ENCODE results near the gene RLN2. TPM values are rescaled to one million over a fixed set of nuclear protein-coding genes. Genes with fewer than 3 reads are reported as not detected.

Gene RLN2
- total RNA-seq, 6 experiments from 2014 or later = not detected

GRCh38 chr9:5315187-5315923 is 10.8 kb upstream of the RLN2 start:
- Histone ChIP-seq H3K27me3 (no peaks in the 10 kb centered on the region), H3K4me3 (no peak overlapping the region), H3K9me3 (no peaks in the 10 kb centered on the region), H3K4me1 (no peaks in the 10 kb centered on the region), H3K27ac (no peak overlapping the region), H3K36me3 (no peaks in the 10 kb centered on the region)
- ATAC-seq (no peak), DNase-seq (no peak)
- intact Hi-C loops (cut with DNase I) = no loop called here
- 57% methylated on average over 4 of the region's 4 CpGs for WGBS (ENCODE audit: insufficient coverage, low coverage, low lambda C conversion rate, missing lambda C conversion rate)
- no peak for TF ChIP-seq CTCF (IDR thresholded peaks at IDR 0.05)
- no peak for TF ChIP-seq POLR2A (IDR thresholded peaks at IDR 0.05)

DNA sequence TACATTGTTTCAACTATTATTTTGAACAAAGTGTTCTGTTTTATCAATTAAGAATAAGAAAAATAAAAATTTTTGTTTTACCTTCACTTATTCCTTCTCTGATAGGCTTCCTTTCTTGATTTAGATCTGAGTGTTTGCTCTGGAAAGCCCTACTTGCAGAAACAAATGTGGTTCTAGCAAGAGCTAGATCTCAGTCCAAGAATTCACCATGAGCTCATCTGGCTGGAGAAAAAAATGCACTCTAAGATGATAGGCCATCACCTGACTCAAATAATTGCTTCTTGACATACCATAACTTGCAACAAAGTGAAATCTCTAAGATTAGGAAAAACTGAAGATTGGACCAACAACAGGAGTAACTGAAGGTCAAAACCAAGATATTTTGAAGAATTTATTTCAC is 6.3 kb upstream of the RLN2 start:
- H3K36me3 ChIP-seq = no peaks in the 10 kb centered on the region
- no peaks in the 10 kb centered on the region for H3K27me3 ChIP-seq
- TF ChIP-seq POLR2A (IDR thresholded peaks at IDR 0.05) (no peak), CTCF (IDR thresholded peaks at IDR 0.05) (no peak)
- ATAC-seq = no peak
- intact Hi-C loops (cut with DNase I) = no loop called here
- H3K27ac ChIP-seq = no peak overlapping the region
- H3K4me3 ChIP-seq = no peak overlapping the region
- H3K9me3 ChIP-seq = no peaks in the 10 kb centered on the region
- no peaks in the 10 kb centered on the region for H3K4me1 ChIP-seq
- DNase-seq = no peak

GRCh38 chr9:5305741-5306140 is 1.2 kb upstream of the RLN2 start:
- H3K36me3 ChIP-seq = no peaks in the 10 kb centered on the region
- DNase-seq (no peak), ATAC-seq (no peak)
- no peaks in the 10 kb centered on the region for H3K27me3 ChIP-seq
- no peak overlapping the region for H3K4me3 ChIP-seq
- H3K4me1 ChIP-seq = no peaks in the 10 kb centered on the region
- intact Hi-C loops (cut with DNase I) = no loop called here
- WGBS (ENCODE audit: insufficient coverage, low coverage, low lambda C conversion rate, missing lambda C conversion rate) = 91% methylated on average over 2 of the region's 2 CpGs
- TF ChIP-seq CTCF (IDR thresholded peaks at IDR 0.05) (no peak), POLR2A (IDR thresholded peaks at IDR 0.05) (no peak)
- H3K9me3 ChIP-seq = no peaks in the 10 kb centered on the region
- no peak overlapping the region for H3K27ac ChIP-seq

DNA sequence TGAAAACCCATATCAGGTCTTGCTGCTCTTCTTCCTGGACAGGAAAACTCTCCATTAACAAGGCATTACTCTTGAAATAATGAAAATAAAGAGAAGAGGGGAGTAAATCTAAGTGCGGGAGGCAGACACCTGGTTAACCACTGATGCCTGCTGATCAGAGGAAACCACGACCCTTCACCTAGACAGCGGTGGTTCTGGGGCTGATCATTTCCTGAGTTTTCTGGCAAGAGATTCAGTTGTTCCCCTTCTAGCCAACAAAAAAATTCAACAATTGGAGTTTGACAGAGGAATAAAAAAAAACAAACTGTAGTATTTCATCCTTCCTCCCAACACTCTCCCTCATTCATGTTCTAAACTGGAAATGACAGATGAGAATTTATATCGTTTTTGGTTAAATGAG is 3.0 kb downstream of the RLN2 start:
- no peaks in the 10 kb centered on the region for H3K36me3 ChIP-seq
- TF ChIP-seq CTCF (IDR thresholded peaks at IDR 0.05) (no peak), POLR2A (IDR thresholded peaks at IDR 0.05) (no peak)
- no peak overlapping the region for H3K27ac ChIP-seq
- H3K4me3 ChIP-seq = no peak overlapping the region
- no peaks in the 10 kb centered on the region for H3K4me1 ChIP-seq
- DNase-seq = no peak
- WGBS (ENCODE audit: insufficient coverage, low coverage, low lambda C conversion rate, missing lambda C conversion rate) = 33% methylated on average over 4 of the region's 4 CpGs
- no peaks in the 10 kb centered on the region for H3K9me3 ChIP-seq
- no peak for ATAC-seq
- intact Hi-C loops (cut with DNase I) = no loop called here
- H3K27me3 ChIP-seq = no peaks in the 10 kb centered on the region

DNA sequence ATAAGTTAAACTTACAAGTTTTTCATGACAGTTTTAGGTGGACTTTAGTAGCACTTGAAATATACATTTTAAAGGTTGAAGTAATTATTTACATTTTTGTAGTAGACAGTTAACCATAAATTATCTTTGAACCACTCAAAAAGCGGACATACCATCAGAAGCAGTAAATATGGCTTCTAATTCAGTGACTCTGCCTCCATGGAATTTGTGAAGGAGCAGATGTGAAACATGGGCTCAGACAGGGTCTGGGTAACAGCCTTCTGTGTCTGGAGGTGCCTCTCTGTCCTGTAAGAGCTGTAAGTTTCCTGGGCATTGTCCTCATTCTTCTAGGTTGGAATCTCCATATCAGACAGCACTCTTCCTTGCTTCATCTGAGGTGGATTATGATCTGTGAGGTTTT is 12.4 kb downstream of the RLN2 start:
- Histone ChIP-seq H3K4me3 (no peak overlapping the region), H3K27me3 (peaks cover 0 to 8% of the 10 kb centered on the region in 2 donors), H3K4me1 (no peaks in the 10 kb centered on the region), H3K9me3 (no peaks in the 10 kb centered on the region), H3K27ac (no peak overlapping the region), H3K36me3 (no peaks in the 10 kb centered on the region)
- ATAC-seq (no peak), DNase-seq (no peak)
- 67% methylated on average over 1 of the region's 1 CpG for WGBS (ENCODE audit: insufficient coverage, low coverage, low lambda C conversion rate, missing lambda C conversion rate)
- intact Hi-C loops (cut with DNase I) = no loop called here
- no peak for TF ChIP-seq POLR2A (IDR thresholded peaks at IDR 0.05)

Data from right lobe of liver (tissue), 6 donors.